ENCODE data around the gene LARP4B. TPM values are rescaled to one million over a fixed set of nuclear protein-coding genes. Genes with fewer than 3 reads are reported as not detected.

LARP4B gene
- total and polyA plus RNA-seq, 8 donors: 45.1 to 122 (median 54.4) TPM

GRCh38 chr10:794382-794956 is 137.0 kb downstream of the LARP4B start:
- Histone ChIP-seq H3K4me1 (no peaks in the 10 kb centered on the region), H3K36me3 (peaks cover 0 to 3% of the 10 kb centered on the region in 2 donors), H3K27me3 (no peaks in the 10 kb centered on the region), H3K27ac (no peak overlapping the region), H3K9me3 (peaks cover 0 to 20% of the 10 kb centered on the region in 2 donors), H3K4me3 (no peak overlapping the region)
- DNase-seq (no peak), ATAC-seq (peak; percentile 28)
- intact Hi-C loops (cut with DNase I): no loop called here
- TF ChIP-seq CTCF (IDR thresholded peaks at IDR 0.05): no peak

DNA sequence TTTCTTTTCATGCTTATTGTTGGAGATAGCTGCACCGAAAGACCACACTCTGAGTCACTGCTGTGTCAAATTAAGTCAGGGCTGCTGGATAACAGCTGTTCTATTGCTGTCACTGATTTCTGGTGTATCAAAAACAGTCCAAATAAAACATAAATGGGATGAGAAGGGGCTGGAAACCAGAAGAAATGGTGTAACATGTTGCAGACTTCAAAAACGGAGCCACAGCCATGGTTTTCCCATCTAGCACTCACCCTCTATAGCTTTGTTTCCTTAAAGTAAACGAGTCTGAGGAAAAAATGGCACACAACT is 138.8 kb downstream of the LARP4B start:
- peaks cover 0 to 3% of the 10 kb centered on the region in 2 donors for H3K36me3 ChIP-seq
- intact Hi-C loops (cut with DNase I): no loop called here
- TF ChIP-seq CTCF (IDR thresholded peaks at IDR 0.05): no peak
- H3K4me3 ChIP-seq: no peak overlapping the region
- ATAC-seq (no peak), DNase-seq (no peak)
- H3K27me3 ChIP-seq: peaks cover 0 to 7% of the 10 kb centered on the region in 2 donors
- H3K27ac ChIP-seq: no peak overlapping the region
- H3K9me3 ChIP-seq: peaks cover 0 to 16% of the 10 kb centered on the region in 2 donors
- H3K4me1 ChIP-seq: no peaks in the 10 kb centered on the region

GRCh38 chr10:792083-792791 is 139.3 kb downstream of the LARP4B start:
- no peak overlapping the region for H3K27ac ChIP-seq
- peaks cover 0 to 9% of the 10 kb centered on the region in 2 donors for H3K27me3 ChIP-seq
- H3K4me3 ChIP-seq: no peak overlapping the region
- H3K9me3 ChIP-seq: peaks cover 0 to 10% of the 10 kb centered on the region in 2 donors
- intact Hi-C loops (cut with DNase I): no loop called here
- DNase-seq: peak in 1 of 4 donors; percentile 44
- H3K4me1 ChIP-seq: no peaks in the 10 kb centered on the region
- no peak for TF ChIP-seq CTCF (IDR thresholded peaks at IDR 0.05)
- ATAC-seq: no peak
- peaks cover 0 to 3% of the 10 kb centered on the region in 2 donors for H3K36me3 ChIP-seq

DNA sequence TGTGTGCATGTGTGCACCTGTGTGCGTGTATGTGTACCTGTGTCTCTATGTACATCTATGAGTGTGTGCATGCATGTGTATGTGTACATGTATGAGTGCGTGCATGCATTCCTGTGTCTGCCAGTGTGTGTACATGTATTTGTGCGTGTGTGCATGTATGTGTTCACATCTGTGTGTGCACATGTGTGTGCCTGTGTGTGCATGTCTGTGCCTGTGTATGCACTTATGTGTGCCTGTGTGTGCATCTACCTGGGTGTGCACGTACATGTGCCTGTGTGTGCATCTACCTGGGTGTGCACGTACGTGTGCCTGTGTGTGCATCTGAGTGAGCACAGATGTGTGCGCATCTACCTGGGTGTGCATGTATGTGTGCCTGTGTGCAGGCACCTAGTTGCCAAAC is 139.9 kb downstream of the LARP4B start:
- no peak overlapping the region for H3K27ac ChIP-seq
- no peaks in the 10 kb centered on the region for H3K4me1 ChIP-seq
- intact Hi-C loops (cut with DNase I): no loop called here
- no peaks in the 10 kb centered on the region for H3K36me3 ChIP-seq
- no peak for DNase-seq
- peaks cover 0 to 15% of the 10 kb centered on the region in 2 donors for H3K27me3 ChIP-seq
- ATAC-seq: no peak
- H3K4me3 ChIP-seq: no peak overlapping the region
- H3K9me3 ChIP-seq: peaks cover 0 to 4% of the 10 kb centered on the region in 2 donors
- no peak for TF ChIP-seq CTCF (IDR thresholded peaks at IDR 0.05)

GRCh38 chr10:790821-791551 is 140.5 kb downstream of the LARP4B start:
- no peak for ATAC-seq
- no peak overlapping the region for H3K4me3 ChIP-seq
- TF ChIP-seq CTCF (IDR thresholded peaks at IDR 0.05): no peak
- peak in 1 of 4 donors; percentile 60 for DNase-seq
- no peaks in the 10 kb centered on the region for H3K4me1 ChIP-seq
- intact Hi-C loops (cut with DNase I): no loop called here
- H3K27ac ChIP-seq: no peak overlapping the region
- no peaks in the 10 kb centered on the region for H3K36me3 ChIP-seq
- H3K9me3 ChIP-seq: peaks cover 0 to 2% of the 10 kb centered on the region in 2 donors
- H3K27me3 ChIP-seq: peaks cover 0 to 22% of the 10 kb centered on the region in 2 donors
